Measurements from ENCODE around the gene KIFC3.

Gene KIFC3

DNA sequence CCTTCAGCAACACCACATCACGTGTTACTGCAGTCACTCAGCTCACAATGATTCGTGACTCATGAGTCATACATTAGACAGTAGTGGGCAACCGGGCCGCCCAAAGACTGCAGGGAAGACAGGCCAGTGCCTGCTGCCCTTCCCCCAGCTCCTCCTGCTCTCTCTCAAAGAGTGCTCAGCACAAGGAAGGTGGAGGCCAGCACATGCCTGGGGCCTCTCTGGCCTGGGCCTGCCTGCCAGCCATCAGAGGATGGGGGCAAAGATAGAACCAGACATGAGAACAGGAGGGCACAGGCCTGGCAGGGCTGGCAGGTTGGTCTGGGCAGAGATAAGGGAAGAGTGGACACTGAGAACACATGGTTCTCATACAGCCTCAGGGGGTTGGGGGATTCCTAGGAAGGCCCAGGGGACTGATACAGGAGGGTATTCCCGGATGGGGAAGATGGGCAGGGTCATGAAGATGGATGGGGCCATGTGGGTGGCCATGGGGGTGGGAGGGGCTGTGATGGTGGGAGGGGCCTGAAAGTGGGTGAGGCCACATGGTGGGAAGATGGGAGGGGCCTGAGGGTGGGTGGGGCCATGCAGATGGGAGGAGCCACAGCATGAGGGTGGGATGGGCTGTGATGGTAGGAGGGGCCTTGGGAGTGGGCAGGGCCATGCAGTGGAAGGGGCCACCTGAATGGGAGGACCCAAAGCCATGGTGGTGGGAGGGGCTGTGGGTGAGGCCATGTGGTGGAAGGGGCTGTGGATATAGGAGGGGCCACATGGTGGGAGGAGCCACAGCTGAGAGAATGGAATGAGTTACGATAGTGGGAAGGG is 37.7 kb downstream of the KIFC3 start:
- no peak for DNase-seq (ENCODE audit: low spot score)

DNA sequence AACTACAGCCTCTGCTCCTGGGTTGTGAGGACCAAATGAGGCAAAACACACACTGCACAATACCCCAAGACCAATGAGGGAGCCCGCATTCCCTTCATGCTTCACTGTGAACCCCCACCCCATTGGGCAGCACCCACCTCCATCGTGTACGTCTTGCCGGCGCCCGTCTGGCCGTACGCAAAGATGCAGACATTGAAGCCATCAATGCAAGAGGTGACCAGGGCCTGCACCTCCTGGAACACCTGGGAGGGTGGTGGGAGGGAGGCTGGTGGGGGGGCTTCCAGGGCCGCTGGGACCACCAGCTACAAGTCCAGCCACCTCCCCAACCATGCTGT is 38.3 kb downstream of the KIFC3 start:
- DNase-seq (ENCODE audit: low spot score): no peak

DNA sequence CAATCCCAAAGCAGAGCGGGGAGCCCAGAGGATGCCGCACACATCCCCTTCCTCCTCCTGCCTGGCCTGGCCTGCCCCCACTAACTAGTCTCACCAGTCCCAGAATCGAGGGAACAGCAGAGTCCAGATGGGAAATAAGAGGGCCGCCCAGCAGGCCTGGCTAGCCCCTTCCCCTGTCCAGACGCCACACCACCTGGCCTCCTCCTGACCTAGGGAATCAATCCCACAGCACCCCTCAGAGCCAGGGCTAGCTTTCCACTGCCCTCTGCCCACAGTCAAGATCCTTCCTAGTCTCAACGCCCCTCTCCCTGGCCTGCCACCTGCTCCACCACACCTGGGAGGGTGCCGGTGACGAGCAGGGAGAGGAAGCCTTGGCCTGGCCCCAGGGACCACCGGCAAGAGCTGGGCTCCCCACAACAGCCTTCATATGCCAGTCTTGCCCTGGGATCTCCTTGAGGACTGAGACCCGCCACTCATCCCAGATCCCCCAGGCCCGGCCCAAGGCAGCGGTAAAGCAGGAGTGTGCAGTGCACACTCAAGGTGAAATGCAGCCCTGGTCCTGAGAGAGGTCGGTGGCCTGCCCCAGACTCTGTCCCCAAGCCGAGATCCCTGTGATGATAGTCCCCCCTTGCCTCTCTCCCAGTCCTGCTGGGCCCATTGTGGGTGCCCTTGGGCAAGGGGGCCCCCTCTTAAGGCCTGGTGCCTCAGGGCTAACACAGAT is 38.8 kb downstream of the KIFC3 start:
- no peak for DNase-seq (ENCODE audit: low spot score)

DNA sequence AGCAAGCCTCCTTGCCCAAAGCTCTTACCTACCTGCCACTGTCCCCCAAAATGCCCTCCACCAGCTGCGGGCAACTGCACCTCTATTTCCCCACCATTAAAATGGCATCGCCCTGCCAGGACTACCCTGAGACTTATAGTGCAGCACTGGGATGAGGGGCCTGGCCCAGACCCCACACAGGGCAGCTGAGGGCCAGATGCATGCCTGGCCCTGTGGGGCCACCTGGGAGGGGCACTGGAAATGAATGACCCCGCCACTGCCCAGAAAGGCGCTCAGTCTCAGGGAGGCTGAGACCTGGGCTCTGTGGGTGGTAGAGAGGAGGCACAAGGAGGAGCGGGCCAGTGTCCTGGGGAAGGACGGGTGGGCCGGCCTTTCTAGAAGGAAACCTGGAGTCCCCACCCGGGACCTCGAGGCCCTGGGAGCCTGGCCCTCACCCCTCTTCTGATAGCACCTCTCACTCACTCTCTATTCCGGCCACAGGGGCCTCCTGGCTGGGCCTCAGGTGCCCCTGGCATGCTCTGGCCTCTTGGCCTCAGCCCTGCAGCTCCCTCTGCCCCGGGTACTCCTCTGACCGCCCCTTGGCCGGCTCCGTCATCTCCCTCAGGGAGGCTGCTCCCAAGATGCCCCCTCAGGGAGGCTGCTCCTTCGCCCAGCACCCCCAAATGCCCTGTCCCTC is 39.8 kb downstream of the KIFC3 start:
- no peak for DNase-seq (ENCODE audit: low spot score)

DNA sequence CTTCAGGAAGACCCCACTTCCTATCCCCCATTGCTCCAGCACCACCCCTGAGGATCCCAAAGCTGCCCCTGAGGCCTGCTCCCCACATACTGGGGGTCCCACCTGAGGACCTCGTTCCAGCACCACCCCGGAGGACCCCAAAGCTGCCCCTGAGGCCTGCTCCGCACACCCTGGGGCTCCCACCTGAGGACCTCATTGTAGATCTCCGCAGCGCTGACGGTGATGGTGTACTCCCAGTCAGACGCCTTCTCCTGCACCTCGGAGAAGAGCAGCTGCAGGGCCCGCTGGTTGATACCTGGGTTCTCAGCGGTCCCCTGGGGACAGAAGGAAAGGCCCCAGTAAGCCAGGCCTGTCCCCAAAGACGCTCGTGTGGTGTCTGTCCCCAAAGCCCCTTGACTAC is 40.3 kb downstream of the KIFC3 start:
- no peak for DNase-seq (ENCODE audit: low spot score)

DNA sequence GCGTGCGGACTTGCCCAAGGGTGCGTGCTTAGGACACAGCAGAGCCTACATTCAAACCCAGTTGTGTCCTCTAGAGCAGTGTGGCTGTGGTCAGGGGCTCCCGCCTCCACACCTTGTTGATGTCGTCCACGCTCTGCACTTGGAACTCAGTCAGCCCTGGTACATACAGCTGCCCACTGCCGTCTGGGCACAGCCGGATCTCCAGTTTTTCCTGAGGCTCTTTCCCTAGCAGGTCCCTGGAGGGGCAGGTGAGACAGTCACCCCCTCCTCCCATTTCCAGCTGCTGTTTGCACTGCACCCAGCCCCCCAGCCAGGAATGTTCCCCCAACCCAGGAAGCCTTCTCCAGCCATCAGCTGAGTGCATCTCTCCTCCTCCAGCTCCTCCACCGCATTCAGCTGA is 41.0 kb downstream of the KIFC3 start:
- DNase-seq (ENCODE audit: low spot score): no peak

DNA sequence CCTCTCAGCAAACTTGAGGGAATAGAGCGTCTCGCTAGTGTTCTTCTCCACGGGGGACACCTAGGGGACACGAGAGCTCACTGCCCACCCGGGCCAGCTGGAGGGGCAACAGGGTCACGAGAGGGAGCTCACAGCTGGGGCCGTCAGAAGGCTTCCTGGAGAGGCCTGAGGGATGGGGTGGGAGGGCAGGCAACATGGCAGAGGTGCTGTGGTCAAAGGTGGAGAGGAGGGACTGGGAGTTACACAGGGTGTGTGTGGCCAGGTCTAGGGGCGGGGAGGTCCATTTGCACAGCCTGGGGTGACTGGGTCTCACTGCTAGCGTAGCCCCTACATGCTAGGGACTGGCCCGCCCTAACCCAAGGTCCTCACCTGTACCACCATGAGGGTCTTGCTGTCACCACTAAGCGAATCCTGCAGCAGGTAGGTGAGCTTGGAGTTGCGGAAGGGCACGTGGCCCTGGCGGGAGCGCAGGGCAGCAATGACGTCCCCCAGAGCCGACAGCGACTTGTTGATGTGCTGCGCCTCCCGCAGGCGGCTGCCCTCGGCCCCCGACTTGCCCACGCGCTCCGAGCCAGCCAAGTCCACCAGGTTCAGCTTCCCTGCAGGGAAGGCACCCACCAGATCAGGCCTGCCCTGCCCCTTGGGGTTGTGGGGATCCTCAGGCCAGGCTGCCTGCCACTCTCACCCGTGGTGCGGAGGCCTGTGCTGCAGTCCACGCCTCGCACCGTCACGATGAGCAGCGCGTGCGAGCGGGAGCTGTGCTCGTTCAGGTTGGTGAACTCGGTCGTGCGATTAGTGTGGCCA is 41.7 kb downstream of the KIFC3 start:
- no peak for DNase-seq (ENCODE audit: low spot score)

DNA sequence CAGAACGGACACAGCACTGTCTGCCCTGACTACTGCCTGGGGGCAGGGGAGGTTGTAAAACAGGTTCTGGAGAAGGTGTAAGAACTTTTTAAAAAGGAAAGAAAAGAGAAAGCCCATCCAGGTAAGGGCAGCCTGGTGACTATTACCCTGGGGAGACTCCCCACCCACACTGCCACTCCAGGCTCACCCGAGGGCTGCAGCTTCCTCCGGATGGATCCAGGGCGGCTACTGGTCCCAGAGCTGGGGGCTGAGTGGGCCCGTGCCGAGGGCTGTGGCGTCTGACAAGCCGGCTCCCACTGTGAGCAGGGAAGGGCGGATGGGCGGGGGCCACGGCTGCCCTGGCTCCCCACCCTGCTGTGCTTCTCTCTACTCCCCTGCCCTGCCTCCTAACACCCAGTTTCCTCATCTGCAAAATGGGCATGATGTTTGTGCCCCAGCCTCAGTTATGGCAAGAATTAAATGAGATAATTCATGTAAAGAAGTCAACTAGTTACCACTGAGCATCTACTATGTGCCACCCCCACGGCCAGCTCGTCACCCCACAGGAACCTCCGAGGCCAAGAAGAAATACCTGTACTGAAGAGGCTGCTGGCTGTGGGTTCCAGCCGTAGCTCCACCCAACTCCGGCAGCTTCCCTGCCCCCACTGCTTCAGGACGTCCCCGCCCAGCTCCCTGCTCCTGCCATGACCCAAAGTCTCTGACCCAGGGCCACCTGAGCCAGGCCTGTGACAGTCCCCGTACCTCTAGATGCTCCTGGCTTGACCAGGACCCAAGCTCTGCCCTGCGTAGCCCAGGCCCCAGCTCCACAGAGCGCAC is 42.5 kb downstream of the KIFC3 start:
- DNase-seq (ENCODE audit: low spot score): no peak

DNA sequence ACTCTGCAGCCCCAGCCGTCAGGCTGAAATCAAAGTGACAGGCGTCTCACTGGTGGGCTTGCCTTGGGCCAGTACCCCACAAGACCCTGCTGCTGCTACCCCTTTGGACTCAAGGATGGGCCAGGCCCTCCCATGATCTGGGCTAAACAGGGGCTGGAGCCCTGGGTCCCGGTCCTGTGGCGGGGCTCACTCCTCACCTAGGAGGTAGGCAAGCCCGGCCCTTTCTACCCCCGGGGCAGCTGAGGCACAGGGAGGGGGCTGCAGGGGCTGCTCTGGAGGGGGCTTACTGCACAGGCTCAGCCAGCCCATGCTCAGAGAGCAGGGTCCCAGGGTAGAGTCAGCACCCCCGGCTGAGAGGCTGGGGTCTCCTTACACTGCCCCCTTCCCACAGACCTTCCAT is 43.2 kb downstream of the KIFC3 start:
- no peak for DNase-seq (ENCODE audit: low spot score)

DNA sequence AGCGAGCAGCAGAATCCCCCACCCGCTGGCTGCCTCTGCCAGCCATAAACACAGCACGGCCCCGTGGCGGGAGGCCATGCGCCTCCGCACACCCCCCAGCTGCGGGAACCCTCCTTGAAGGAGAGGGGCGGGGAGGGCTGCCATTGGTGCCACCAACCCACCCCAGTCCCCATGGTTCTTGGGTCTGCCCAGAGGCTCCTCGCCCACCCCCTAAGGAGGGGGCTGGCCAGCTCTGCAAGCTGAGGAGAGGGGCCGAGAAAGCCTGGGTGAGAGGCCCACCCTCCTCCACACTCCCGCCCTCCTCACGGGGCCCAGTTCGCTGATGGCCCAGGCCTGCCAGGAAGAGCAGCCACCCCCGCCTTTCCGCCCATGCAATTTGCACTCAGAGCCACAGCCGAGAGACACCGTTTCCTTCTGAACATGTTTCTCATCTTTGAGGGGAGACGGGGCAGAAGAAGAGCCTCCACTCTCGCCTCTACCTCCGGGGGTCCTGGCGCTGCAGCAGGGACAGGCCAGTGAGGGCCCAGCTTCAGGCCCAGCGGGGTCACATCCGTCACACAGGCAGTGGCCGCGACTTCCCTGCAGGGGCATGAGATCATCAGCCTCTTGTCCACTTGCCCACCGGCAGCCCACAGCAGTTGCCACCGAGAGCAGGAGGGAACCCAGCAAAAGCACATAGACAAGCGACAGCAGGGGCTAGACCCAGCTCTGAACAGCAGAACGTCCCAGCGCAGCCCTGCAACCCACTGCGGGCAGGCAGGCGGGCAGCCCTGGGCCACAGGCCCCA is 43.8 kb downstream of the KIFC3 start:
- no peak for DNase-seq (ENCODE audit: low spot score)

DNA sequence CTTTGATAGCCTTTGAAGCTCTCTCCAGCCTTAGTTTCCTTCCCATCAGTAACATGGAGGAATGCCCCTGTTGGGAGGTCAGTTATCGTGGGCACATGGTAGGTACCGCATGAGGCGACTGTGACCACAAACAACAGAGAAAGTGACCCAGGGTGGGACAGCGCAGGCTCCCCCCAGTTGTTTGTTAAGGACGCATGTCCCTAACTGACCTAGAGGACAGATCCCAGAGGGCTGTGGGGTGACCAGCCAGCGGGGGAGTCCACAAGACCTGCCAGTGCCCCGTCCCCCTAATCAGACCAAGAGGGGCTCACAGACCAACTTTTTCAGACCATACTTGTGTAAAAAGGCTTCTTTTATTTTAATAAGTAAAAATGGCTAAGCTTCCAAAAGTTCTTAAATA is 44.4 kb downstream of the KIFC3 start:
- no peak for DNase-seq (ENCODE audit: low spot score)

DNA sequence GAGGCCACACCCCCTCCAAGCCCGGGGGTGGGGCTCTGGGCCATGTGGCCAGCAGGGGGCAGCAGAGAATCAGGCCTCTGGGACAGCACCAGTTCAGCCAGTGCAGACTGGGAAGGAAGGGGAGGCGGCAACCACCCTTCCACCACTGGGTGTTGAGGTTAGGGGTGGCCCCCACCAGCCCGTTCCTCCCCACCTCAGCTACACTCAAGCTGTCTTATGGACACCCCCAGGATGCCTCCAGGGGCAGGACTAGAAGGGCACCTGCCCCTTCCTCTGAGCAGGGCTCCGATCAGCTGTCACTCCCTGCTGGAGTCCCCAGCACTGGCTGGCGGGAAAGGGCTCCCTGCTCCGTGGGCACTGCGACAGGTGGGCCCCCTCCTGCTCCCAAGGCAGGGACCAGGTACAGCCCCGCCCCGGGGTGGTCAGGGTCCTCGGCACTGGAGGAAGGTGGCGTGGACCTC is 44.9 kb downstream of the KIFC3 start:
- peak; percentile 66 for DNase-seq (ENCODE audit: low spot score)

DNA sequence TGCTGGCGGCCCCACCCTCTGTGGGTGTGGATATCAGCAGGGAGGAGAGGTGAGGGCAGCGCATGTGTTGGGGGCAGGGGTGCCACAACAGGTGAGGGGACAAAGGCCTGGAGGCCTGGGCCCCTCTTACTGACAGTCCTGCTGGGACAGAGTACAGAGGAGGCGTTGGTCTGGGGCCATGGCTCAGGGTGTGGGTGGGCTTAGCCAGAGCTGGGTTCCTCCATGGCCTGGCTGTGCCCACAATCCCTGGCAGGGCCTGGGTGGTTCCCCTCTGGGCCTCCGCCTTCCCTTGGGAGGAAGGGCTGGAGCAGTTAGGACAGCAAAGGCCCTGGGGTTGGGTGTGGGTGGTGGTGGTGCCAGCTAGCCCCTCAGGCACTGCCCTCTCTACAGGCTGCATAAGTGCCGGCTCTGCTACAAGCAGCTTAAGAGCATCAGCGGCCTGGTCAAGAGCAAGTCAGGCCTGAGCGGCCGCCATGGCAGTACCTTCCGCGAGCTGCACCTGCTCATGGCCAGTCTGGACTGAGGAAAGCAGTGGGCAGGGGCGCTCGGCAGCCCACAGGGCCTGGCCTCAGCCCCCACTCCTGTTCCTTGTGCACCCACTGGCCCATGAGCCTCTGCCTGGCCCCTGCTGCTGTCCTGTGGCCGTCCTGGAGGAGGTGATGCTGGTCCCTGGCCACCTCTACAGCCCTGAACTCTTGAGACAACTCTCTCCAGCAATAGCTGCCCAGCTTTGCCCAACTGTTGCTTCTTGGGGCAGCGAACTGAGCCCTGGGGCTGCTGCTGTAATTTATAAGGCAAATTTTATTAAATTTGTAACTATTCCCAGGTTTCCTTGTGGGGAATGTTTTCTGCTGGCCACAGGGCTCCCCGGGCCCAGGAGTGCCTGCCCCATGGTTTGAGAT is 45.6 kb downstream of the KIFC3 start:
- DNase-seq (ENCODE audit: low spot score): no peak

DNA sequence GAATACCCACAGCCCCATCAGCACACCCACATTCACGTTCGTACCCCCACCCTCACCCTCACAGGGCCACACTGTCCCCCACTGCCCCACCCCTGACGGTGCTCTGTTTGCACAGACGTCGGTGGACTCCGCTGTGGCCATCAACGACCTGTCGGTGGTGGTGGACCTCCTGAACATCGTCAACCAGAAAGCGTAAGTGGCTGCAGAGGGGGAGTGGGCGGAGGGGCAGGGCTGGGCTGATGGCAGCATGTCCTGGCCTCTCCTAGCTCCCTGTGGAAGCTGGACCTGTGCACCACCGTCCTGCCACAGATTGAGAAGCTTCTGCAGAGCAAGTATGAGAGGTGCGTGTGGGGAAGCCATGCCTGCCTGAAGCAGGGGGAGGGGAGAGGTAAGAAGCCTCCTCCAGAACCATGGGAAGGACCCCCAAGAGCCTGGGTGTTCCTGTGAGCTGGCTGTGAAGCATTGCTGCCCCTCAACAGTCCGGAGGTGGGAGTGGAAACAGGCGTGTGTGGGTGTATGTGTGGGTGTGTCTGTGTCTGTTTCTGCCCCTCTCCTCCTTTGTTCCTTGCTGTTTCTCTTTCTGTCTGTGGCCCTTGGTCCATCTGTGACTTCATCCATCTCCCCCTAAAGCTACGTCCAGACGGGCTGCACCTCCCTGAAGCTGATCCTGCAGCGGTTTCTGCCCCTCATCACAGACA is 46.4 kb downstream of the KIFC3 start:
- DNase-seq (ENCODE audit: low spot score): no peak

DNA sequence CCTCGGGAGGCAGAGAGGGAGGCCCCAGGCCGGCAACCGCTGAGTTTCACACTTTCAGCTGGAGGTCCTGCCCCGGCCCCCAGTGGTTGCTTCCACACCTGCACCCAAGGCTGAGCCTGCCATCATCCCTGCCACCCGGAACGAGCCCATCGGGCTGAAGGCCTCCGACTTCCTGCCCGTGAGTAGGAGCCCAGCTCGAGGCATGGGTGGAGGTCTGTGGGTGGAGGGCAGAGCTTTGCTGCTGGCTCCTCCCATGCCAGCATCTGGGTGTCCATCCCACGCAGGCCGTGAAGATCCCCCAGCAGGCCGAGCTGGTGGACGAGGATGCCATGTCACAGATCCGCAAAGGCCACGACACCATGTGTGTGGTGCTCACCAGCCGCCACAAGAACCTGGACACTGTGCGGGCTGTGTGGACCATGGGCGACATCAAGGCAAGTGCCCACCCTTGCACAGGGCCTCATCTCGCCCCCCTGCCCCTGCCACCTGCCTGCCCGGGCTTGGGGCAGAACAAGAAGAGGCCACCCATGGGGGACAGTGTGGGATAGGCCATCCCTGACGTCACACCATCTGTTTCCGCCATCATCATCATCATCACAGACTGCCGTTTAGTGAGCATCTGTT is 47.1 kb downstream of the KIFC3 start:
- no peak for DNase-seq (ENCODE audit: low spot score)

DNA sequence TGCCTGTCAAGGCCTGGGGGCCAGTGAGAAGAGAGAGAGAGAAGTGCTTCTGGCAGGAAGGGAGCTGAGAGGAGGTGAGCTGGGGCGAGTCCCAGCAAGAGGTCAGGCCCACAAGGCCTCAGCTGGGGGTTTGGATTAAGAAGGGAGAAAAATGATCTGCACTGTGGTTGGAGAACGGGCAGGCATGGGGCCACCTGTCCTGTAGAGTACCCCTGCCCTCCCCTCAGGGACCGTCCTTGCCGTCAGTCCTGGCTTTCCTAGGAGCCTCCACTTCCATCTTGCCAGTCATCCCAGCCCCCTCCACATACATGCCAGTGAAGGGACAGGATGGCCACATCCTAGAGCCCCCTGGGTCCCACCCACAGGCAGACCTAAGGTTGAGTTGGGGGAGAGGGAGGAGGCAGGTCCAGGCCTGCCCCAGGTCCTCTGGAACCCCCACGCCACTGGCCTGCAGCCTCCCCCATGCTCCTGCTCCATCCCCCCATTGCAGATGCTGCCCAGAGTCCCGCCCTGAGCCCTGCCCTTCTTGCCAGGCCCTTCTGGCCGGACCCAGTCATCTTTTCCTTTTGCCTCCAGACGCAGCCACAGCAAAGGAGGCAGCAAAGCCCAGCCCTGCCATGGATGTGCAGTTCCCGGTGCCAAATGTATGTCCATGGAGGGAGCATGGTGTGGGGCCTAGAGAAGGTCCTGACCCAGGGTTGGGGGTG is 47.8 kb downstream of the KIFC3 start:
- no peak for DNase-seq (ENCODE audit: low spot score)

DNA sequence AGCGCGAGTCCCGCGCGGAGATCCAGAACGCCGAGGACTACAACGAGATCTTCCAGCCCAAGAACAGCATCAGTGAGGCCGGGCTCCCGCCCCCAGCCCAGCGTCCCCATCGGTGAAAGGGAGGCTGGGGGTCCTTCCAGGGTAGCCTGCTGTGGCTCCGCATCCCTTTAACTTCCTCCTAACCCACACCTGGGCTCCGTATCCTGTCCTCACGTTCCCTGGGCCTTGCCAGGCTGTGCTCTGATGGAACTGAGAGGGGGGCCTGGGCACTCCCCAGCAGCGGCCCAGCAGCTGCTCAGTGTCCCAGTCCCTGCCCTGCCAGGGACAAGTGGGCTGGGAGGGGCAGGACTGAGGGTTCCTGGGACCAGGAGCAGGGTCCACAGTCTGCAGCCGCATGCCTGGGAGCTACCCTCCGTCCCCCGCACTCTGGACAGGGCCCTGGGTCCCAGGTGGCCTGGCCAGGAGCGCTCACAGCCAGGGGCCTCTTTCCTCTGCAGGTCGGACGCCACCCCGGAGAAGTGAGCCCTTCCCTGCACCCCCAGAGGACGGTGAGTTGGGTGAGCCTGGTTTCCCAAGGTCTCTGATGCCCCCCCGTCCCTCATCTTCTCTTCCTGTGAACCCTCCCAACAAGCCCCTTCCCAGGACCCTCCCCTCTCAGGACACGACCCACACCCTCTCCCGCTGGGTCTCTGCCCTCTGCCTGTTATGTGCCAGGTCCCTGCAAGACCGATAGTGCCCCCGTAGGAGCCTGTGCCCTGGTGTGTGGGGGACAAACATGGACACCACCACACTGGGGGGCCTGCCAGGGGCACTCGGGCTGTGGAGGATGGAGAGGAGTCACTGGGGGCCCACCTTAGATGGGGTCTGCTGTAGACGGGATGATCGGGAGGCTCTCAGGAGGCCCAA is 48.6 kb downstream of the KIFC3 start:
- DNase-seq (ENCODE audit: low spot score): no peak
